Cardiac fibroblast (primary cell): Measurements from ENCODE around the gene ITGAL.
"Not testable (repeated sequence)": the region's sequence is repeated elsewhere in the genome, so short reads cannot be mapped to it uniquely, and the experiment has no call there.

ENCODE experiments used
- DNase-seq, 2 donors: peaks; one replicate each; pipeline versions ENCODE4 v3.0.0 to v3.0.0-alpha.2; 2010; ENCODE audit warnings: low read depth in 2 of 2
- H3K4me3 ChIP-seq, 2 donors: replicated peaks in 1 of 2; 1 replicate in 1 of 2; 2 replicates in 1 of 2; pipeline ENCODE4 v1.5.1; 2011; ENCODE audit warnings: low read depth in 2 of 2, low read length in 2 of 2, mild to moderate bottlenecking in 2 of 2, moderate library complexity in 1 of 2
- CTCF ChIP-seq: IDR thresholded peaks from one replicate; pipeline ENCODE4 v1.5.1; 2011; ENCODE audit warnings: low read depth, mild to moderate bottlenecking, low read length, inconsistent platforms

The ITGAL gene

DNA sequence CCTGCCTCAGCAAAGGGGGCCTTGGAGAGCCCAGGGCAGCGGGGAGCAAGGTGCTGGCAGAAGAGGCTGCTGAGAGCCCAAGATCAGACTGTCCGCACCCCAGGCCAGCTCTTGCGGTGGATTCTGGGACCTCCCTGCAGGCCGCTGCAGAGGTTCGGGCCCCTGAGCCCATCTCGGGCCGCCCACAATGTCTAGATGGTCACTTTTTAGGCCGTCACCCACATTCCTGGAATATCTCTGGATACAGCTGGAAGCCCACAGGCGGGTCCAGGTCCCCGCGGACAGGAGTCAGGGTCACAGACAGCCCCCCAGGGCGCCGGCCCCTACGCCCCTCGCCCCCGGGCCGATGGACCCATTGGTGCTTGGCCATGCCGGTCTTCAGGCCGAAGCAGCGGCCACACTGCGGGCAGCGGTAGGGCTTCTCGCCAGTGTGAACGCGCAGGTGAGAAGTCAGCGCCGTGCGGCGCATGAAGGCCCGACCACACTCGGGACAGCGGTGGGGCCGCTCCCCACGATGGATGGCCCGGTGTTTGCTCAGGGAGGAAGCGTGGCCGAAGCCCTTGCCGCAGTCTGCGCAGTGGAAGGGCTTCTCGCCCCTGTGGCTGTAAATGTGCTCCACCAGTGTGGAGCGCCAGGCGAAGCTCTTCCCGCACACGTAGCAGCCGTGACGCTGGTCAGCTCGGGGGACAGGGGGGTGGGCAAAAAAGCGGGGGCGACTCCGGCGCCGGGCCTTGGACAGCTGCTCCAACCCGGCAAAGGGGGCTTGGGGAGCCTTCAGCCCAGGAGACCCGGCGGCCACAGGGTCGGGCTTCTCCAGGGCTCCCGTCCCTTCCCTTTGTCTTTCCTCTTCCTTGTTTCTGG lies 60.0 kb downstream of the ITGAL start:
- no peak overlapping the region for H3K4me3 ChIP-seq
- DNase-seq: no peak
- no peak for TF ChIP-seq CTCF

GRCh38 chr16:30533146-30533522 lies 60.6 kb downstream of the ITGAL start:
- no peak overlapping the region for H3K4me3 ChIP-seq
- TF ChIP-seq CTCF: no peak
- DNase-seq: no peak

DNA sequence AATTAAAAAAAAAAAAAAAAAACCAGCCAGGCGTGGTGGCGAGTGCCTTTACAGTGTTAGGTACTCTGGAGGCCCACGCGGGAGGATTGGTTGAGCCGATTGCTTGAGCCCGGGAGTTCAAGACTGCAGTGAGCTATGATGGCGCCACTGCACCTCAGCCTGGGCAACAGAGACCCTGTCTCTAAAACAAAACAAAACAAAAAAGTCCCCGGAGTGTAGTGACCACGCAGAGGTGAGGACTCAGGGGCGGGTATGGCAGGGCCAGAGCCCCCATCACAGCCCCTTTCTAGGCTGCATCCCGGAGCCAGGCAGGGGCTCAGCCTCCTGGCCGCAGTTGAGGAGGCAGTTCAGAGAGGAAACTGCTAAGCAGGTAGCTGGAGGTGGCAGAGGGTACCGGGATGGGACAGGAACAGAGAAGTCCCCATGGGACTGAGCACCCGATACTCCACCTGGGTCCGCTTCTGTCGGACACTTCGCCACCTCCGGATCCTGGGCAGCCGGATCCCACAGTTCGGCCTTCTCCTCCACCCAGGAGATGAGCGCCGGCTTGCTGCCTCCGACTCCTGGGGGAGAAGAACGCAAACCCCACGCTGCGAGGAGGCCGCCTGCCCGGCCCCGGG lies 61.3 kb downstream of the ITGAL start:
- H3K4me3 ChIP-seq: peak overlapping the region; percentile 62 to 66
- DNase-seq: no peak
- TF ChIP-seq CTCF: no peak

- H3K4me3 ChIP-seq: peak within 1 kb of the TSS; percentile 62 to 66
- DNase-seq: peak; percentile 83 to 89
- no peak for TF ChIP-seq CTCF
Observed at GRCh38 chr16:30534368-30535105, 62.0 kb downstream of the ITGAL start, which contains the start of gene ZNF747. TSS of gene ZNF747 (minus strand) at chr16:30534858. CDS start at chr16:30534679, 179 bp downstream.

DNA sequence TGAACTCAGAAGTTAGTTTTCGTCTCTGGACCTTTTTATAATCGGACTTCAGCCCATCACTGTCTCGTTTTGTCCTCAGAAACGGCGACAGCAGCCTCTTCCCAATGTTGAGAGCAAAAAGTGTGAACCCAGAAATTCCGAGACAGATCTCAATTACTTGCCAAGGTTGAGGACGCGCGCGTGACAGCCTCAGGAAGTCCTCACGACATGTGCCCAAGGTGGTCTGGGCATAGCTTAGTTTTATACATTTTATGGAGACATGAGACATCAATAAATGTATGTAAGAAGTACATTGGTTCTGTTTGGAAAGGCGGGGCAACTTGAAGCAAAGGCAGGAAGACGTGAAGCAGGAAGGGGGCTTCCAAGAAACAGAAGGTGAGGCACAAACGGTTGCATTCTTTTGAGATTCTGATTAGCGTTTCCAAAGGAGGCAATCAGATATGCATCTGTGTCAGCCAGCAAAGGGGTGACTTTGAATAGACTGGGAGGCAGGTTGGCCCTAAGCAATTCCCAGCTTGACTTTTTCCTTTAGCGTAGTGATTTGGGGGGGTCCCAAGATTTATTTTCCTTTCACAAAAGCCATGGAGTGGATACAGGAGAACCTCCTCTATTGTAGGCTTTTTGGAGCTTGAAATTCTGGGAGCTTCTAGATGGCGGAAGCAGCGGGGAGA lies 62.7 kb downstream of the ITGAL start:
- no peak for TF ChIP-seq CTCF
- H3K4me3 ChIP-seq: peak overlapping the region; percentile 62 to 66
- DNase-seq: peak in 1 of 2 donors; percentile 38

DNA sequence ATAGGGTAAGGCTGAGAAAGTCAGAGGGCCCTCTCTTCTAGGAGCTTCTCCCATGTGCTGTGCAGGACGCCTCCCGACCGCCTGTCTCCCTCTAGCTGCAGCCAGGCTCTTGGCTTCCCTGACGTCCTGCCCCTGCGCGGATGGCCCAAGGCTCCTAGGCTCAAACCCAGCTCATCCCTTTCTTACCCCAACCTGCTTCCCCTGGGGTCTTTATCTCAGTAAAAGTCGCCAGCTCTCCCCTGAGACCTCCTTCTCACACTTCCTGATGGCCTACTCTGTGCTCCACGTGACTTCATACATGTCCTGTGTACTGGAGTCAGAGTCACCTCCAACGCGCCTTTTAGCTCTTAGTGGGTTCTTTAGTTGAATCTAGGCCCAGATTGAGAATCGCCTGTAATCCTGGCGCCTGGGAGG lies 63.2 kb downstream of the ITGAL start:
- peak overlapping the region; percentile 62 to 66 for H3K4me3 ChIP-seq
- TF ChIP-seq CTCF: peak; percentile 71
- DNase-seq: peak; percentile 71 to 82

GRCh38 chr16:30536391-30537024 lies 64.0 kb downstream of the ITGAL start:
- DNase-seq, H3K4me3 ChIP-seq: not testable (repeated sequence)
